PC-3 (cell line): Measurements from ENCODE around the gene TAGLN.

Experiments used
- EZH2phosphoT487 ChIP-seq: fragments of 300-600 bp; sonication (generic); IDR thresholded peaks from 2 replicates; pipeline ENCODE4 v1.6.1; 2018; ENCODE audit warnings: mild to moderate bottlenecking, antibody characterized with exemption, low read length, borderline replicate concordance
- TF ChIP-seq, protein P1 (sequence below): fragments of 300-600 bp; sonication (generic); conservative IDR thresholded peaks from 2 replicates; pipeline ENCODE4 v1.5.1; 2017; ENCODE audit warnings: antibody characterized with exemption, low read depth, mild to moderate bottlenecking, low read length

DNA sequence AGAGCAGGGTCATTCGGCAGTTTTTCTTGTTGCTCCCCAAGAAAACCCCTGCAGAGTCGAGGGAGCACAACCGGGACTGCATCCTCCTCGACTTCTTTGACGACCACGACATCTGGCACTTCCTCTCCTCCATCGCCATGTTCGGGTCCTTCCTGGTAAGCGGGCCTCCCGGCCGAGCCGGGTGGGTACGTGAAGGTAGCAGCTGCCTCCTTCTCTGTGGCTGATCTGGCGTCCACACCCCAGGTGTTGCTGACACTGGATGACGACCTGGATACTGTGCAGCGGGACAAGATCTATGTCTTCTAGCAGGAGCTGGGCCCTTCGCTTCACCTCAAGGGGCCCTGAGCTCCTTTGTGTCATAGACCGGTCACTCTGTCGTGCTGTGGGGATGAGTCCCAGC is 3.4 kb upstream of the TAGLN start:
- TF ChIP-seq, protein P1, sequence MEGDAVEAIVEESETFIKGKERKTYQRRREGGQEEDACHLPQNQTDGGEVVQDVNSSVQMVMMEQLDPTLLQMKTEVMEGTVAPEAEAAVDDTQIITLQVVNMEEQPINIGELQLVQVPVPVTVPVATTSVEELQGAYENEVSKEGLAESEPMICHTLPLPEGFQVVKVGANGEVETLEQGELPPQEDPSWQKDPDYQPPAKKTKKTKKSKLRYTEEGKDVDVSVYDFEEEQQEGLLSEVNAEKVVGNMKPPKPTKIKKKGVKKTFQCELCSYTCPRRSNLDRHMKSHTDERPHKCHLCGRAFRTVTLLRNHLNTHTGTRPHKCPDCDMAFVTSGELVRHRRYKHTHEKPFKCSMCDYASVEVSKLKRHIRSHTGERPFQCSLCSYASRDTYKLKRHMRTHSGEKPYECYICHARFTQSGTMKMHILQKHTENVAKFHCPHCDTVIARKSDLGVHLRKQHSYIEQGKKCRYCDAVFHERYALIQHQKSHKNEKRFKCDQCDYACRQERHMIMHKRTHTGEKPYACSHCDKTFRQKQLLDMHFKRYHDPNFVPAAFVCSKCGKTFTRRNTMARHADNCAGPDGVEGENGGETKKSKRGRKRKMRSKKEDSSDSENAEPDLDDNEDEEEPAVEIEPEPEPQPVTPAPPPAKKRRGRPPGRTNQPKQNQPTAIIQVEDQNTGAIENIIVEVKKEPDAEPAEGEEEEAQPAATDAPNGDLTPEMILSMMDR, result no peak
- TF ChIP-seq EZH2phosphoT487, result no peak
